HepG2 (cell line): ENCODE data around the gene ABTB2. TPM values are rescaled to one million over a fixed set of nuclear protein-coding genes. Genes with fewer than 3 reads are reported as not detected.

Experiments
- ATAC-seq: fragments of 200-7000 bp; cut with Tn5 transposase; 3 replicates; pipeline ENCODE4 v1.9.1; 2020; ENCODE audit warnings: mild to moderate bottlenecking, moderate library complexity
- BruUV-seq: library from RNA; stranded (reverse); fragments of 400-500 nt; replicated peaks from 2 replicates; lab custom pipeline; 2021; lab: Mats Ljungman, UMichigan
- CTCF ChIA-PET: fragments of 300-600 bp; formaldehyde crosslinking; extraction: SDS; loops from one replicate; lab custom pipeline; 2021; ENCODE audit warnings: low total read pairs, inconsistent platforms, low intra/inter-chr PET ratio; lab: Yijun Ruan, JAX
- POLR2A ChIA-PET: fragments of 350-600 bp; sonication (Branson Sonifier 250); formaldehyde crosslinking; loops from one replicate; lab custom pipeline; 2020; ENCODE audit warnings: antibody characterized with exemption, inconsistent platforms; lab: Yijun Ruan, JAX
- DNase-seq: peaks from one replicate; pipeline ENCODE4 v3.0.0-alpha.2; 2015; ENCODE audit warnings: low spot score
- FAIRE-seq: peaks from 3 replicates; lab custom pipeline; 2011; peaks lifted over from hg19 to GRCh38; lab: Jason Lieb, UNC
- H2AFZ ChIP-seq: one replicate; pipeline ENCODE4 v1.6.1; 2011; ENCODE audit warnings: low read length, inconsistent platforms
- H3K27ac ChIP-seq: fragments of 300-600 bp; 3 replicates; pipeline ENCODE4 v1.8.0; 2011; ENCODE audit warnings: mixed run types, mild to moderate bottlenecking, mixed read lengths, low read length, inconsistent platforms; ENCODE audit not compliant: insufficient read depth; ENCODE audit errors: extremely low read length
- H3K27me3 ChIP-seq, 2 experiments: fragments of 200-600 bp in 1 of 2; 2 replicates in 1 of 2; 3 replicates in 1 of 2; pipeline versions ENCODE4 v1.6.0 to v1.8.0; 2011; ENCODE audit warnings: low read length in 2 of 2, mild to moderate bottlenecking in 2 of 2, moderate library complexity in 2 of 2, inconsistent platforms in 1 of 2; ENCODE audit not compliant: insufficient read depth in 2 of 2, control insufficient read depth in 1 of 2
- H3K36me3 ChIP-seq, 2 experiments: fragments of 200-600 bp in 1 of 2; replicated peaks in 1 of 2; 2 replicates in 1 of 2; 3 replicates in 1 of 2; pipeline versions ENCODE4 v1.5.1 to v1.8.0; 2011; ENCODE audit warnings: low read length in 2 of 2, inconsistent platforms in 1 of 2; ENCODE audit not compliant: insufficient read depth in 2 of 2, control insufficient read depth in 1 of 2
- H3K4me1 ChIP-seq: 2 replicates; pipeline ENCODE4 v1.5.1; 2012; ENCODE audit warnings: low read length, inconsistent platforms; ENCODE audit not compliant: insufficient read depth
- H3K4me2 ChIP-seq: 2 replicates; pipeline ENCODE4 v1.6.0; 2011; ENCODE audit warnings: low read depth, low read length, inconsistent platforms
- H3K4me3 ChIP-seq, 3 experiments: fragments of 200-600 bp in 1 of 3; sonication (generic), shearing (Covaris generic) in 1 of 3; replicated peaks in 1 of 3; 2 replicates each; pipeline ENCODE4 v1.5.1; 2011 to 2016; ENCODE audit warnings: low read length in 3 of 3, inconsistent platforms in 2 of 3, low read depth in 2 of 3, mild to moderate bottlenecking in 2 of 3, control low read depth in 1 of 3, mixed read lengths in 1 of 3; ENCODE audit not compliant: insufficient read depth in 1 of 3
- H3K79me2 ChIP-seq: one replicate; pipeline ENCODE4 v1.6.1; 2011; ENCODE audit warnings: low read length, inconsistent platforms; ENCODE audit not compliant: insufficient read depth
- H3K9ac ChIP-seq: 2 replicates; pipeline ENCODE4 v1.6.0; 2011; ENCODE audit warnings: mild to moderate bottlenecking, low read depth, low read length, inconsistent platforms; ENCODE audit not compliant: insufficient read depth
- H3K9me3 ChIP-seq: 2 replicates; pipeline ENCODE4 v1.5.1; 2012; ENCODE audit warnings: mild to moderate bottlenecking, low read length
- H4K20me1 ChIP-seq: 2 replicates; pipeline ENCODE4 v1.6.0; 2011; ENCODE audit warnings: inconsistent platforms, mild to moderate bottlenecking, low read length, moderate library complexity; ENCODE audit not compliant: insufficient read depth
- AFF4 ChIP-seq: sonication (generic); formaldehyde crosslinking; IDR thresholded peaks from 2 replicates; pipeline ENCODE4 v1.4.0; 2020; ENCODE audit warnings: missing genetic modification reagents
- BORCS8-MEF2B ChIP-seq: sonication (generic); formaldehyde crosslinking; IDR thresholded peaks from 2 replicates; pipeline ENCODE4 v1.8.0; 2022; ENCODE audit warnings: mild to moderate bottlenecking, missing genetic modification reagents
- DZIP1 ChIP-seq: sonication (generic); formaldehyde crosslinking; IDR thresholded peaks from 2 replicates; pipeline ENCODE4 v1.5.0; 2020; ENCODE audit warnings: mild to moderate bottlenecking, missing genetic modification reagents
- NBN ChIP-seq: fragments of 450-650 bp; conservative IDR thresholded peaks from 2 replicates; pipeline ENCODE4 v1.6.1; 2017
- PHF8 ChIP-seq: sonication (generic); formaldehyde crosslinking; IDR thresholded peaks from 2 replicates; pipeline ENCODE4 v1.5.0; 2020; ENCODE audit warnings: missing genetic modification reagents
- TEAD3 ChIP-seq: optimal IDR thresholded peaks from 2 replicates; pipeline ENCODE3; 2016; ENCODE audit warnings: borderline replicate concordance
- THRA ChIP-seq: sonication (generic); formaldehyde crosslinking; IDR thresholded peaks from 2 replicates; pipeline ENCODE4 v1.4.0; 2020; ENCODE audit warnings: missing genetic modification reagents, borderline replicate concordance
- ZBTB39 ChIP-seq: sonication (generic); formaldehyde crosslinking; IDR thresholded peaks from 2 replicates; pipeline ENCODE4 v1.5.0; 2020; ENCODE audit warnings: missing genetic modification reagents
- ZMYM2 ChIP-seq: sonication (generic); formaldehyde crosslinking; IDR thresholded peaks from 2 replicates; pipeline ENCODE4 v1.8.0; 2022; ENCODE audit warnings: mild to moderate bottlenecking, missing genetic modification reagents
- ZNF292 ChIP-seq: sonication (generic); formaldehyde crosslinking; IDR thresholded peaks from 2 replicates; pipeline ENCODE4 v1.8.1; 2022; ENCODE audit warnings: mild to moderate bottlenecking, low read depth, missing genetic modification reagents, borderline replicate concordance
- ZNF549 ChIP-seq: sonication (generic); formaldehyde crosslinking; IDR thresholded peaks from 2 replicates; pipeline ENCODE4 v1.5.0; 2020; ENCODE audit warnings: missing genetic modification reagents
- ZNF839 ChIP-seq: sonication (generic); formaldehyde crosslinking; IDR thresholded peaks from 2 replicates; pipeline ENCODE4 v1.4.0; 2020; ENCODE audit warnings: missing genetic modification reagents, mild to moderate bottlenecking, borderline replicate concordance
- WGBS: methylation state at CpG from one replicate; pipeline ENCODE4 v1.1.6; 2017; ENCODE audit warnings: low lambda C conversion rate; 5-methylcytosine and 5-hydroxymethylcytosine counted together
- in situ Hi-C: cut with HindIII; loops from 2 replicates; pipeline ENCODE4 v1.10.0; 2017; ENCODE audit warnings: low pct_unique_long_range_greater_than_20kb; ENCODE audit not compliant: extremely low pct_ligation_motif_present
- intact Hi-C: fragments of 100-400 bp; cut with micrococcal nuclease; formaldehyde crosslinking; loops from one replicate; pipeline ENCODE4 v1.10.0; 2022; ENCODE audit not compliant: unreplicated experiment
- polyA plus RNA-seq, 8 experiments: library from polyadenylated mRNA; depleted of rRNA in 3 of 8; stranded (reverse) in 7 of 8; unstranded in 1 of 8; fragments of >200 nt; fragmentation: Illumina TruSeq in 4 of 8; extraction: Trizol in 4 of 8; gene quantifications; 2 replicates each; pipeline versions ENCODE4 v1.2.1 to v1.2.3, GENCODE V29; 2011 to 2016; ENCODE audit warnings: low read depth in 4 of 8, missing spikeins in 1 of 8, mixed read lengths in 1 of 8; ENCODE audit not compliant: insufficient read depth in 1 of 8
- total RNA-seq, 5 experiments: library from RNA; depleted of rRNA; stranded (reverse); fragments of >200 nt; fragmentation: Illumina TruSeq; extraction: Trizol; gene quantifications; 2 replicates each; pipeline ENCODE4 v1.2.3, GENCODE V29; 2016; ENCODE audit warnings: low read depth in 1 of 5

The ABTB2 gene
- total and polyA plus RNA-seq, 2 of the 13 experiments (the other 11 are each of a cell fraction or from before 2014, with no cell fraction given) = 5.1 to 15.4 TPM

- Histone ChIP-seq H3K27me3 (no peaks in the 10 kb centered on the region), H3K4me2 (peak overlapping the region; percentile 53), H3K9ac (no peak overlapping the region), H3K27ac (peak overlapping the region; percentile 3), H2AFZ (no peak overlapping the region), H3K9me3 (no peaks in the 10 kb centered on the region), H3K4me3 (no peak overlapping the region; a peak in 1 of 6 replicates), H3K36me3 (no peaks in the 10 kb centered on the region), H3K4me1 (peaks cover 92% of the 10 kb centered on the region), H4K20me1 (no peaks in the 10 kb centered on the region), H3K79me2 (peaks cover 47% of the 10 kb centered on the region)
- FAIRE-seq (peak; percentile 36), DNase-seq (peak; percentile 80), ATAC-seq (peak; percentile 78)
- intact Hi-C loops = no loop called here
- in situ Hi-C loops = no loop called here
- no TSS peak for BruUV-seq
- WGBS = 3% methylated on average over 3 of the region's 3 CpGs
- ChIA-PET POLR2A (interaction anchor here (1.3 to 2.0 kb wide), 2 partner anchors 13 to 25 kb away, joined by 3 to 7 read pairs; partner anchors contain the start of gene ABTB2), CTCF (no interaction called here)
- TF ChIP-seq PHF8 (CRISPR knock-in tag) (no peak), ZMYM2 (CRISPR knock-in tag) (no peak), BORCS8-MEF2B (CRISPR knock-in tag) (no peak), AFF4 (no peak), ZBTB39 (CRISPR knock-in tag) (no peak), NBN (no peak), TEAD3 (peak; percentile 9), ZNF839 (CRISPR knock-in tag) (no peak), THRA (no peak), ZNF549 (no peak), DZIP1 (CRISPR knock-in tag) (no peak), ZNF292 (CRISPR knock-in tag) (peak; percentile 19; the same call in 1 of the 2 replicates)
Measured at GRCh38 chr11:34332524-34332923, 25.3 kb downstream of the ABTB2 start.
